SW480 (cell line): ENCODE measurements around the gene SPINK8.
"Not testable (repeated sequence)": the region's sequence is repeated elsewhere in the genome, so short reads cannot be mapped to it uniquely, and the experiment has no call there.

ENCODE experiments used
- DNase-seq: peaks from one replicate; pipeline ENCODE4 v3.0.0-alpha.2; 2016; ENCODE audit warnings: low spot score

The SPINK8 gene

GRCh38 chr3:48333346-48334245 lies at the start of gene SPINK8:
Gene SPINK8 (minus strand): TSS chr3:48333661. CDS start chr3:48328341, 5,320 bp downstream.
- DNase-seq = not testable (repeated sequence)

- no peak for DNase-seq
Observed at GRCh38 chr3:48372862-48373435, 39.5 kb upstream of the SPINK8 start.

GRCh38 chr3:48372377-48372770 lies 38.9 kb upstream of the SPINK8 start:
- no peak for DNase-seq

- DNase-seq = no peak
Observed at GRCh38 chr3:48371651-48372376, 38.4 kb upstream of the SPINK8 start, which contains the start of gene FBXW12. Gene FBXW12 (plus strand): TSS chr3:48372219. CDS start chr3:48372768, 549 bp downstream.

GRCh38 chr3:48370333-48370713 lies 36.9 kb upstream of the SPINK8 start:
- DNase-seq = no peak

GRCh38 chr3:48369693-48370332 lies 36.4 kb upstream of the SPINK8 start:
- DNase-seq = peak; percentile 17

- DNase-seq = peak; percentile 14
Observed at GRCh38 chr3:48367201-48367600, 33.7 kb upstream of the SPINK8 start.

GRCh38 chr3:48364840-48365239 lies 31.4 kb upstream of the SPINK8 start:
- no peak for DNase-seq

- no peak for DNase-seq
Observed at GRCh38 chr3:48361928-48362327, 28.5 kb upstream of the SPINK8 start.

- no peak for DNase-seq
Observed at GRCh38 chr3:48356419-48356818, 23.0 kb upstream of the SPINK8 start.

GRCh38 chr3:48353987-48354386 lies 20.5 kb upstream of the SPINK8 start:
- no peak for DNase-seq

GRCh38 chr3:48352546-48352945 lies 19.1 kb upstream of the SPINK8 start:
- DNase-seq = no peak

- DNase-seq = no peak
Observed at GRCh38 chr3:48347500-48347899, 14.0 kb upstream of the SPINK8 start.

- DNase-seq = no peak
Observed at GRCh38 chr3:48345946-48346572, 12.6 kb upstream of the SPINK8 start.

- no peak for DNase-seq
Observed at GRCh38 chr3:48344867-48345507, 11.5 kb upstream of the SPINK8 start.

- no peak for DNase-seq
Observed at GRCh38 chr3:48343432-48343831, 10.0 kb upstream of the SPINK8 start.

- no peak for DNase-seq
Observed at GRCh38 chr3:48338635-48339034, 5.2 kb upstream of the SPINK8 start.

GRCh38 chr3:48337536-48337935 lies 4.1 kb upstream of the SPINK8 start:
- not testable (repeated sequence) for DNase-seq

GRCh38 chr3:48335286-48335685 lies 1.8 kb upstream of the SPINK8 start:
- DNase-seq = not testable (repeated sequence)

- DNase-seq = no peak
Observed at GRCh38 chr3:48334605-48335004, 1.1 kb upstream of the SPINK8 start.
